Lower leg skin (tissue), 3 donors: ENCODE results near the gene LMBR1L.

Experiments used
- POLR2A ChIP-seq, 2 donors: fragments of 450-650 bp; IDR thresholded peaks; one replicate each; pipeline ENCODE4 v1.6.1; 2016 to 2017; ENCODE audit warnings: antibody characterized with exemption in 2 of 2, mild to moderate bottlenecking in 1 of 2, moderate library complexity in 1 of 2
- TF ChIP-seq, protein P1 (sequence below), 3 donors: fragments of 450-650 bp; IDR thresholded peaks; one replicate each; pipeline ENCODE4 v1.5.1; 2016; ENCODE audit warnings: antibody characterized with exemption in 3 of 3, mild to moderate bottlenecking in 3 of 3, moderate library complexity in 2 of 3

DNA sequence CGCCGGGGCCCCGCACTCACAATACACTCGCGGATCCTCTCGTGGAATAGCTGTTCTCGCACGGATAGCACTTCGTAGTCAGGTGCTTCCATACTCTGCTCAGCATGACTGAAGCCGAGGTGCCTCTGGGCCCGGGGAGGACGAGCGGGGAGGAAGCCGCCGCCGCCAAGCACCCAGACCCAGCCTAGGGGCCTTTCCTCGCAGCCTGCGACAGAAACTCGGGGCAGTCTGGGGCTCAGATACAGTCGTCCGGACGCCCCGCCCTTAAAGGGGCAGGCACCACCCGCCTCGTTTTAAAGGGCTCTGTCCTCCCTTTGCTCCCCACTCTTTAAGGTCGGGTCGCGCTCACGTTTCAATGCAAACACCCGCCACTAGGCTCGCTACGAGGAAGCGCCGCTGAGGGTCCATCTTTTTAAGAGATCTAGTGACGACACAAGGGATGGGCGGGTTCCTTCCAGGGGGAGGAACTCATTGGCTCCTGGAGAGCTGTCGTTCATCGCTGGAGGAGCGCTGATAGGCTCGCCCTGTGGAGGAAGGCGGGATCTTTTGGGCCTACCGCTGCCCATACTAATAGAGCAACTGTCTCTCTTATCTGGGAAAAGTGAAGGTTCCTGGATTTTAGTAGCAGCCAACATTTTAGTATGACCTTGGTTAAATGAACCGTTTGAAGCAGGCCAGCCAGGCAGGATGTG lies at the start of gene LMBR1L:
- TF ChIP-seq, protein P1, sequence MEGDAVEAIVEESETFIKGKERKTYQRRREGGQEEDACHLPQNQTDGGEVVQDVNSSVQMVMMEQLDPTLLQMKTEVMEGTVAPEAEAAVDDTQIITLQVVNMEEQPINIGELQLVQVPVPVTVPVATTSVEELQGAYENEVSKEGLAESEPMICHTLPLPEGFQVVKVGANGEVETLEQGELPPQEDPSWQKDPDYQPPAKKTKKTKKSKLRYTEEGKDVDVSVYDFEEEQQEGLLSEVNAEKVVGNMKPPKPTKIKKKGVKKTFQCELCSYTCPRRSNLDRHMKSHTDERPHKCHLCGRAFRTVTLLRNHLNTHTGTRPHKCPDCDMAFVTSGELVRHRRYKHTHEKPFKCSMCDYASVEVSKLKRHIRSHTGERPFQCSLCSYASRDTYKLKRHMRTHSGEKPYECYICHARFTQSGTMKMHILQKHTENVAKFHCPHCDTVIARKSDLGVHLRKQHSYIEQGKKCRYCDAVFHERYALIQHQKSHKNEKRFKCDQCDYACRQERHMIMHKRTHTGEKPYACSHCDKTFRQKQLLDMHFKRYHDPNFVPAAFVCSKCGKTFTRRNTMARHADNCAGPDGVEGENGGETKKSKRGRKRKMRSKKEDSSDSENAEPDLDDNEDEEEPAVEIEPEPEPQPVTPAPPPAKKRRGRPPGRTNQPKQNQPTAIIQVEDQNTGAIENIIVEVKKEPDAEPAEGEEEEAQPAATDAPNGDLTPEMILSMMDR (IDR thresholded peaks at IDR 0.05) = no peak
- TF ChIP-seq POLR2A (IDR thresholded peaks at IDR 0.05) = peak in 1 of 2 donors; percentile 10
